ENCODE measurements around the gene RAB20.

GRCh38 chr13:110479215-110479545 lies 82.3 kb downstream of the RAB20 start:
- TF ChIP-seq EP300 (IDR thresholded peaks at IDR 0.05) (no peak), CTCF (IDR thresholded peaks at IDR 0.05) (no peak)
